GM18517 (cell line): ENCODE results near the gene SIK2.

Source experiments
- ATAC-seq: cut with Tn5 transposase; IDR thresholded peaks from one replicate; pipeline ENCODE4 v1.9.1; 2021; ENCODE audit warnings: mild to moderate bottlenecking, moderate library complexity; ENCODE audit not compliant: unreplicated experiment

Gene SIK2

DNA sequence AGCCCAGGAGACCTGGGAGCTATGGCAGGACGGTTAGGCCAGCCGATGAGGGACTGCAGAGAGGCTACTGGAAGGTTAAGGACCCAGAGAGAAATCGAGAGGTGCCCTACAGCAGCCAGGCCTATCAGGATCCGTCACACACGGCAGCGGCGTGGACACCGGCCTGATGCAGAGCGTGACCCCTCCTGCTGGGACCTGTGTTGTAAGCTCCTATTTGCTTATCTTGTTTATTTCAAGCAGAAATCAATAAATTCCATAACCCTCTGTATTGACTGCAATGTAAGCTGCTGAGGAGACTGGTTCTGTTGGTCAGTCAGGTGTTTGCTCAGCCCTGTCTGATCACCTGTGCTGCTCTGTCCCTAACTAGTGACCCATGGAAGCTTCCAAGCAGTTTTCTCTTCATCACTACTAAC, 124.1 kb downstream of the SIK2 start:
- ATAC-seq = no peak

DNA sequence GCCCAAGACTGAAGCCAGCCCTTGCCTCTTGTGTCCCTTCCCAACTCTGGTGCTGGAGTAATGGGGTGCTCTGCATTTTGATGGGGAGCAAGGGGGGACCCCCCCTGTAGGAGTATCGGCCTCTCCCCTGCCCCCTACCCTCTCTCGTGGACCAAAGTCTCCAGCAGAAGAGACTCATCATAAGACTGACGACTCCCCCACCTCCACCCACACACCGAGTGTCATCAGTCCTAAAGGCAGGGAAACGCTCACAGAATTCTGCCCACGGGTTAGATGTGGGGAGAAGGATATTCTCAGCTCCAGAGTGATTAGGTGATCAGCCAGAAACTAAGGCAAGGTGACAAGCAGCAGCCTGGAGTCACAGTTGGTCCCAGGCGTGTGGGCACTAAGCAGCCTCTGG, 125.2 kb downstream of the SIK2 start:
- ATAC-seq = no peak

DNA sequence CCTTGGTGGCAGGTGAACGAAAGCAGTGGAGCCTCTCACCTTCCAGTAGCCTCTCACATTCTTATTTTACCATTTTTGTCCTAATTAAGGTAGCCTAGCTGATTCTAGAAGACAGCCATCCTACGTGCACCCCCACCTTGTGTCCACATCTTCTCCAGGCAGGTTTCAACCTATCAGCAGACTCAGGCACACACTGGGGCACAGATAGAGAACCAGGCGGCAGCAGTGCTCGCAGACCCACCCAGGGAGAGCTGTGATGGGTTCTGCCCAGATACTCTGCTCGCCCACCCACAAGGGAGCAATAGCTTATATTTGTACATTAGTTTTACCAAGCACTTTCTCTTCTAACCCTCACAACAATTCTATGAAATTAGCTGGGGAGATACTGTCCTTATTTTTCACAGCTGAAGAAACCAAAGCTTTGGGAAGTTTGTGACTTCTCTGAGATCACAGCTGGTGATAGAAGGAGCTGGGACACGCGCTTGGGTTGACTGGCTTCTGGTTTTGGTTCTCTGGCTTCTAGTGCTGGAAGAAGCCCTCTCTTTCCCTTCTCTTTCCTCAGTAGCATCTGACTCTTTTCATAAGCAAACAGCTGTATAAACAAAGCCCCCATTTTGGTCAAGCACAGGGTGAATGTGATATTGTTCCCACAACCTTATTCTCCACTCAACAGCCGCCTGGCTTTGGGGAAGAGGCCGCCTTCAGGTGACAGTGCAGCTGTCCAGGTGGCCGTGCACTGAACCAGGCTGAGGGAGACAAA, 127.0 kb downstream of the SIK2 start:
- no peak for ATAC-seq

DNA sequence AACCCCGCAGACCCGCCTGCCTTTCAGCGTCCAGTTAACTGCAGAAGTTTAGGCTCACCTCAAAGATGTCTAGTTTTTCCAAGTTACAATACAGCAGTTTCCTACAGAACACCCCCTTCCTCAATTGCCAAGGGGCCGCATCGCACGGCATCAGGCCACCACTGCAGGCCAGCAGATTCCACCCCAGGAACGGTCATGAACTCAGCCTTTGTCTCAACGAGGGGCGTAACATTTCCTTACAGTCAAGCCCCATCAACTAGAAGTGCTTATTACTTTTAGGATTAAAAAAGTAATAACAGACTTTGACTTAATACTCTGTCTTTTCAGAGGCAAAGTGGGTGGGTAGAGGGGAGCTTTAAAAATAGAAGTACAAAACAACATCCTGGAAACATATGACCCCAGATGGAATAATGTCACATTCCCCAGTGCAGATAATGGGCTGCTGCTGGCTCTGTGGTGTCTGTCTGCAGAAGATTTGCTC, 127.6 kb downstream of the SIK2 start:
- no peak for ATAC-seq

DNA sequence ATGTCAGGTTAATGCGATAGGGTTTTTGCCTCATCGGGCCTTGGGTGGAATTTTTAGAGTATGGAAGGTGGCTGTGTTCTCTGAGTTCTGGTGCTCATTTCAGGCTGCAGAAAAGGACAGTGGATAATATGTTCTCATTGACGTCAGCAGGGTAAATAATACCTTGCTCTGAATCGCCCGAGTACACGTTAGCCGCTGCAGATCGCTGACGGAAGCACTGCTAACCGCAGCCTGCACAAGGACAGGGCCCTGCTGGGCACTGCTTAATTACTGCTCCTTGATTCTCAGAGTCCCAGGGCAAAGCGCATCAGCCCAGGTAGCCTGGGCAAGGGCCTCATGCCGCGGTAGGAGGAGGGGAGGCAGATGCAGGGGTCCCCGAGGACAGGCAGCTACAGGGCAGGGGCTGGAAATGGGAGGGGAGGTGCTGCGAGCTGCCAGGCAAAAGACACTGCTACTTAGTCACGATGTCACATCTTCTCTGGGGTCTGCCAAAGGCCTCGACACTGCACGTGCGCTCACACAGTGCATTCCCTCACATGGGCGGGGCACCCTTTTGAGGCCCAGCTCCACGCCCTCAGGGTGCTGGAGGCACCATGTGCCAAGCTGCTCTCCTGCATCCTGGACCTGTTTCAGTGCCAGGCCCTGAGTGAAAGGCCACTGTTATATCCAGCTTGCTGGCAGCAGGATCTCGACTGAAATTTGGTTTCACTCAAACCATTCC, 128.8 kb downstream of the SIK2 start:
- no peak for ATAC-seq

DNA sequence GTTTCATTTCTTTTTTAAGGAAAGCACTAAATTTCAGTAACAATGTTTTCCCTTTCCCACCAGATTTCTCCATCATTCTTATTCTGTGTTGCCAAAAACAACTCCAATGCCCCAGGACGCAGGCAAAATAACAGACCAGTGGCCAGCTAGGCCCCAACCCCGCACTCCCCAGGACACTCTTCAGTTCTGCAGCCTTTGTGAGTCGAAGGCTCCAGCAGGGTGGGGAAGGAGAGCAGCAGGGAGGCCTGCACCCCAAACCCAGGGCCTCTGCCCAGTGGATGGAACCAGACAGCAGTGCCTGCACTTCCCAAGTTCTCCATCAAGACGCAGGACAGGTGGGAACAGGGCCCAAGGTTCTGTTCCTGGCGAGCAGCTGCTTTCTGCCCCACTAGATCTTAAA, 129.6 kb downstream of the SIK2 start:
- no peak for ATAC-seq

DNA sequence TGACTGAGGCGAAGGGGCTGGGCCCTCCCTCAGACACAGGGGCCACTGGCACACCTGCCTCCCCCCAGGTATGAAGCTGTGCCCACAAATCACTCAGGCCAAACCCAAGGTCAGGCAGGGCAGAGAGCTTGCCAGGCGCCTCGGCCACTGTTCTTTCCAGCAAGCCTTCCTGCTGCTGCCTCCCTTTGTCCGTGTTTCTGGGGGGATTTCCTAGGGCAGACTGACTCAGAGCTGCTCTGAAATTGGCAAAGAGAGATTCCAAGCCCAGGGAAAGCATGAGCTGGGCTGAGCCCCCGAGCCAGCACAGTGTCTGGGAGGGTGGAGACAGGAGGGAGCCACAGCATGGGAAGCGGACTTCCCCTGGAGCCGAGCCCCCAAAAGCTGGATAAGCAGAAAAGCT, 130.8 kb downstream of the SIK2 start:
- ATAC-seq = no peak

DNA sequence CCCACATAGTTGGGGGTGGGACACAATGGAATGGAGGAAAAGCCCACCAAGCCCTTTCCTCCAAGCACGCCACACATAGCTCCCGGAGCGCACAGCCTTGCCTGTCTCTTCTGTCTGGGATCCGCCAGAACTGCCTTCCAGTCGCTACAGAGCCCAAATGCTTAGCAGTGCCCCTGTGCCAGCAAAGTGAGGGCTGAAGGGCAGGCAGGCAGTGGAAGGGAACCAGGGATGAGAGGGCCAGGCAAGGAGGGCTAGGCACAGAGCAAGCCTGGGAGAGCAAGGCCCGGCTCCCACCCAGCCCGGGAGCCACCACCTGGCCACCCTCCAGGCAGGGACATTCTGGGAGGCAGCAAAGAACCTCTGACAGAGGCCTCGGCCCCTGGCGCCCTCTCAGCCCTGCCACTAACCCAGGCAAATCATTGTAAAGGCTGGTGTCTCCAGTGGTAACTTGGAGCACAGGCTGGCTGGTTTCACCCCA, 131.4 kb downstream of the SIK2 start:
- no peak for ATAC-seq

DNA sequence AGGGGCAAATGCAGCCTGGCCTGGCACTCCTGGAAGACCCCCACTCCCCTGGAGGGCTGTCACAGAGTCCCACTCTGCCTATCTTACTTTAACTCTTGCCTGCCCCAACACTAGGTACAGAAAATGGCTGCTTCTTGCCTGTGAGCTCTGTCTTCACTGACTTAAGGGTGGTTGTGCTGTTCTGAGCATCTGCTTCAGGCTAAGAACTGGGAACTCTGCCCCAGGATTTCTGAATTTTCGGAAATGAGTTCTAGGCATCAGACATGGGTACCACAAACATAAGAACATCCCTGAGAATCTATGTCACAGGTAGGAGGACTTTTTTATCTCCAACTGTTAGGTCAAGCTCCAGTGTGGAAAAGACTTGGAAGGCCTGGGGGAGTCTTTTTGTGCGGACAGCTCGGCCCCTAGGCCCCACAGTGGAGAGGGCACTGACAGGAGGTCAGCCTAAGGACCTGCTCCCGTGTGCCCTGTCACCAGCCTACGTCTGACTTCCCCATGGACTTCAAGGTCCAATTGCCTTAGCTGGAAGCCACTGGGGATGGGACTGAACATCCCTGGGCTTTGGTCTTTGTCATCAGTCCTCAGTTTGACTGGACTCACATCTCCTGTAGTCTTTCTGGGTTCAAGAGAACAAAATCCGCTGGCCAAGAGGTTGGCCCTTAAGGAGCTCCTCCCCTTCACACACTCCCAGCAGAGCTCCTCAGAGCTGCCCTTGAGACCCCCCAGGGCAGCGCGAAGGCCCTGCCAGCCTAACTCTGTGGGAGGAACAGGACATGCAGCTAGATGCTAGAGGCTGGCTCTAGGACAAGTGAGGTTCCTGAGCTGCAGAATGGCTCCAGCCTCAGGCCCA, 132.1 kb downstream of the SIK2 start:
- no peak for ATAC-seq

DNA sequence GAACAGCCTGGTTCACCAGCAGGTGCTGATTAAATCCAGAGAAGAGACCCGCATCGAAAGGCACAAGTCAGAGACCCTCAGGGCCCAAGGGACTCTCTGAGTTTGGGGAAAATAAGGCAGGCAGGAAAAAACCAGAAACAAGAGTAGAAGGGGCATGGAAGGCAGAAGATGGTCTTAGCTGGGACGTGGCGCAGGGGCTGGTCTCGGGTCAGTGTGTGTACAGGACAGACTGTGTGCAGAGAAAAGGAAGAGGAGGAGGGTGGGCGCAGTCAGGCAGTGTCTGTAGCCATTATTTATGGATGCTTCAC, 132.7 kb downstream of the SIK2 start:
- ATAC-seq = no peak

DNA sequence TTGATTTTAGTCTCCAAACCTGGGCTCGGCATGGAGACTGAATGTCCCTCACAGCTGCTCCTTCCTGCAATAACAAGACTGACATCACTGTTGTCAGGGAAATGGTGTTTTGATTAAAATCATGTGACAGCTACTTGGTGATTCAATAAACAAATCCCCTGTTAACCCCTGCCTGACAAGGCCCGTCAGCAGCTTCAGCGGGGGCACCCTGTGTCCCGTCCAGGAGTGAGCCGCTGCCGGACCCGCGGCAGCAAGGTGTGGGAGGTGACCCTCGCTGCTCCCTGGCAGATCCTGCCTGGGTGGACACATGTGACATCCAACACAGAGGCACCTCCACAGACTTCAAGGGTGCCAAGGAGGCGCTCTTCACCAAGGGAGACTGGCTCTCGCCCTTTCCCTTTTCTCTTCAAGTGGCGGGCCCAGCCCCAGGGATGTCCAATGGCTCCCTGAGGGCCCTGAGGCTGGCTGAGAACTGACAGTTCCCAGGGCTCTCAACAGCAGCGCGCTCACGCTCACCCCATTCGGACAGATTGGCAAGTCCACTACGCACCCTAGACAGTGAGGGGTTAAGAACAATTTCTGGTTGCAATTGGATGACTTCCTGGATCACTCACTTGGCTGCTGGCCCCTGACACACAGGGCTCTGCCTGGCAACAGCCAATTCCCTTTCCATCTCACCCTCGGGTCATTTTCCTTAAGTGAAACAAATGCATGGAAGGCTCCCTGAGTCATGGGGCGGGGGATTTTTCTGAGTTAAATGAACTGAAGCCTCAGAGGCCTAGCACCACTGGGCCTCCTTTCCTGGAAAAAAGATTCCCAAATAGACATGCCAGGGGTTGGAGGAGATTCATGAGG, 133.2 kb downstream of the SIK2 start:
- ATAC-seq = no peak

DNA sequence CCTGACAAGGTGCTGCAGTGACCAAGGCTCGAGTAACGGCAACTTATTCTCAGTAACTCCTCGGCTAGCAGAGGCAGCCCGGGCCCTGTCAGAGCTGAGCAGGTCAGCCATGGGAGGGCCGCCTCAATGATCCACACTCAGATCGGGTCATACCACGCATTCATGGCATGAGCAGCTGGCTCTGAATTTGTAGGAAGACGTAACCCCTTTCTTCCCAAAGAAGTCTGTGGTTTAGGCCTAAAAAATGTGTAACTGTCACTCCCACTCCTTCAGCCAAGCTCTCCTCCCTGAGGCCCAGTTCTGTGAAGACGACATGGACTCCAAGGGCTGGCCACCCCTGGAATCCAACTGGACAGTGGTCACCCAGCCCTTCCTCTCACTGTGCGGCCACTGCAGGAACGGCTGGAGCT, 133.9 kb downstream of the SIK2 start:
- ATAC-seq = no peak

DNA sequence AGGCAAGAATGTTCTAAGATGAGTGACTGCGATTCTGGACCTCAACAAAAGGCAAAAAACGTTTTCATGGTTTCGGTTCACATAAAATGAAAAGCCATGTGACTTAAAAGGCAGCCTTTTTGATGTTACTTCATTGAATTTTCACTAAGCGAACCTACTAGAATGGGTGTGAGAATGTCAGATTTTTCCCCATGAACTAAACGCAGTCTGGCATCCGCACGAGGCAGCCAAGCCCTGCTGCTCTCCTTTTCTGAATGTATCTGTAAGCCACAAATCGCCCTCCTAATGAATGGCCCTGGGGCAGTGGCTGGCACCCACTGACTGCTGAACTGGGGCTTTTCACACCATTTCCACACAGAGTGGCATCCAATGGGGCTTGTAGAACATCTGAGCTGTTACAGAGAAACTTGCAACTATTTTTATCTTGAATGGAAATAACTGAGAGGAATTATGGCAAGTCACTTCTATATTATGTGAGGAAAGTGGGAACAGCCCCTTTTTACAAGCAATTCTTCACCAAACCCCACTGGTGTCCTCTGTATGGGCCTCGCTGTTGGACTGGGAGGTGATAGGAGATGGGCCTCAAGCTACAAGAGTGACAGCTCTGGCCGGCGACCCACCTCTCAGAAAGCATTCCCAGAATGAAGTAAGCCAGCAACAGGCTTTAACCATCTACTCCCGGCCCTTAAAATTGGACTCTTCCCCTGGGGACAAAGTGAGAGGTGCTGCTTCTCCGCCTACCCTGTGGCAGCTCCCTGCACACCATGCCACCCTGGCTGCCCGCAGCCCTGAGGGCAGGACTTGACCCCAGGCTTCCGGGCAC, 134.6 kb downstream of the SIK2 start:
- ATAC-seq = no peak

DNA sequence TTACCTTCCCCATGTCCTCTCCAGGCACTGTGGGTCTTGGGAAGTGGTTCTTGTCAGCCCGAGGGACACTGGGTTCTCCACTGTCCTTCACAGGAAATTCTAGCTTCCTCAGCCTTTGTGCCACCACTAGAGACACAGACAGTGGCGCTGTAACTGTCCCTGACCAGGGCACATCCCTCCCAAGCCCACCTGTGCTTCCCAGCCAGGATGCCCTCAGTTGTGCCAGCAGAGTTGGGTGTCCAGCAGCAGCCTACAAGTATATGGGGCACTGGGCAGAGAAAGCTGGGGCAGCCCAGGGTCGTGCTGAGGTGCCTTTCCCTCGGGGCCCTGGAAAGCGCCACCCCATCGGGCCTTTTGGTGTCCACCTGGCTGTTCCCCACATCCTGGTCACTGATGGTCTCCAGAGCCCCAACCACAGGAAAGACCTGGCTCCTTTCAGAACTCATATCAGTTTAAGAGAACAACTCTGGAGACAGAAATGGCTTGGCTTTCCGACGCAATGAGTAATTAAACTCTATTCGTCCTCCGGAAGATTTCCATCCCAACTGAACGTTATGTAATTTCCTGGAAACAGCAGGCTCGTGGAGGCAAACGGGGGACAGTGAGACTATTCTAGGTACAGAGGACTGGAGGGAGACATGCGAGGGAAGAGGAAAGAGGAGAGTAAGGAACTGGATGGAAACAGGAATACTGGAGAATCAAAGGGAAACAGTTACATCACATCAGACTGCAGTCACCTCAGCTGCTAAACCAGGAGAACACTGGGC, 135.4 kb downstream of the SIK2 start:
- no peak for ATAC-seq

DNA sequence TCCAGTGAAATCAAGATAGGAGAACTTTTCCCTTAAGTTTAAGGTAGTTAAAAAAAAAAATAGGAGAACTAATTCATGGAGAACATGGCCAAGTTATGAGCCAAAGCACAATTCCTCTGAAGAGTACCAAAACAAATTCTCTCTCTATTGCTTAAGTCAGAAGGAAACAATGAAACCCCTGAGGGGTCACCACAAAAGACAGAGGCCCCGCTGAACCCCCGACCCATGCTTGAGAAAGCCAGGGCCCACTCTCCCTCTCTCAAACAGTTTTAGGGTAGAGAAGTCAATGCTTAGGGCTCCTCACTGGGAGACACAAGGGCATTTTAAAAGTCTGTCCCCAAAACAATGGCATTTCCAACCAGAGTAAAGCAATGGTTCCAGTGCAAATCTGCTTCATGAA, 137.1 kb downstream of the SIK2 start:
- no peak for ATAC-seq

DNA sequence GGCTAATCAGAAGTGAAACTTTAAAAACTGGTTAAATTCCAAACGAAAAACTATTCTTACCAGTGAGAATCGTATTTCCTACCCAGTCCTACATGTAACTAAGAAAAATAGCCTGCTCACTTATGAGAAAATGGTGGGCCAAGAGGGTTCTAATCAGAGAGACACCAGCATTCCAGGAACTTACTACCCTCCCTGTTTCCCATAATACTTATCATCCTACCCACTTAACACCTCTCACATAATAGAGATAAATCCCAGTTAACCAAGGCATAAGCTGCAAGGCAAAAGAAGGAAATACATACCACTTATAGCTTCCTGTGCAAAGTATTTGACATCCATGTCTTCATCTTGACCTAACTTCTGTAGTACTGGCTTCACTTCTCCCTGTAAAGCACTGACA, 139.5 kb downstream of the SIK2 start:
- no peak for ATAC-seq

DNA sequence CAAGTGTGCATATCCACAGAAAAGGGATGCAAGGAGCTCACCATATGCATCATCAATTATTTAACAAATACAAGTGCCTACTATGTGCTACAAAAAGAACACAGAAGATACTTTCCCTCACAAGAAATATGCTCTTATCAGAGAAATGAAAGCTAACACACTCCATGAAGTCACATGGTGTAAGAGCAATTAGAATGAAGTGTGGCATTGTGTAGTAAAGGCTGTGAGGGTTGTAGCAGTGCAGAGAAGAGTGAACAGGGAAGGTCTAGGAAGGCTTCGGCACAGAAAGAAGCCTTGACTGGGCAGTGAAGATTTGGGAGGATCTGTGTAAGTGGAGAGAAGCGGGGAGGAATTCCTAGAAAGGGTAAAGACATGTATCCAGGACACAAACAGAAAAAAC, 141.5 kb downstream of the SIK2 start:
- no peak for ATAC-seq

DNA sequence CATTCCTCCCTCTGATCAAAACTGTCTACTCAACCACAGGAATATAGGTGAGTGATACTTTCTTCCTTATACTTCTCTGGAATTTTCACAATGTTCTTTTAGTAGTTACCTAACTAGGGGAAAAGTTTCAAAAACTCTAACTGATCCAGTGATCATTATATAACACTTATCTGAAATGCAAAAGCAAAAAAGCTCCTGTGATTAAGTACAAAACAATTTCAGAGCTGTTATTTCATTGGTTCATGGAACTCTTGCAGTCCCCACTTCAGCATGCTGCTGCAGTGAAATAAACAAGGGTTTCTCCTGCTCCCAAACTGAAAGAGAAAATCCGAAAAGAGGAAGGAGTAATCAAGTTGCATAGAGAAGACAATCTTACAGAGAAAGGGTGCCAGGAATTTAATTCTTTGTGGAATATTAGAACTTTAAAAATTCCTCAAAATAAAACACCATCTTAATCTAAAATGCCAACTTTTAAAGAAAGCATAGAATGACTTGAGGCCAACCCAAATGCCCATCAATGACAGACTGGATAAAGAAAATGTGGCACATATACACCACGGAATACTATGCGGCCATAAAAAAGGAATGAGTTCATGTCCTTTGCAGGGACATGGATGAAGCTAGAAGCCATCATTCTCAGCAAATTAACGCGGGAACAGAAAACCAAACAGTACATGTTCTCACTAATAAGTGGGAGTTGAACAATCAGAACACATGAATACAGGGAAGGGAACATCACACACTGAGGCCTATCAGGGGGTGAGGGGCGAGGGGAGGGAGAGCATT, 143.7 kb downstream of the SIK2 start:
- no peak for ATAC-seq
